ENCODE results near the gene MAST2.
A peak's percentile ranks its signal among the peaks of the same experiment; 100 is the strongest.
"Not testable (repeated sequence)": the region's sequence is repeated elsewhere in the genome, so short reads cannot be mapped to it uniquely, and the experiment has no call there.

Gene MAST2

GRCh38 chr1:45814776-45815175 is 11.4 kb downstream of the MAST2 start:
- DNase-seq (ENCODE audit: low read depth in 2 of 2), result no peak

DNA sequence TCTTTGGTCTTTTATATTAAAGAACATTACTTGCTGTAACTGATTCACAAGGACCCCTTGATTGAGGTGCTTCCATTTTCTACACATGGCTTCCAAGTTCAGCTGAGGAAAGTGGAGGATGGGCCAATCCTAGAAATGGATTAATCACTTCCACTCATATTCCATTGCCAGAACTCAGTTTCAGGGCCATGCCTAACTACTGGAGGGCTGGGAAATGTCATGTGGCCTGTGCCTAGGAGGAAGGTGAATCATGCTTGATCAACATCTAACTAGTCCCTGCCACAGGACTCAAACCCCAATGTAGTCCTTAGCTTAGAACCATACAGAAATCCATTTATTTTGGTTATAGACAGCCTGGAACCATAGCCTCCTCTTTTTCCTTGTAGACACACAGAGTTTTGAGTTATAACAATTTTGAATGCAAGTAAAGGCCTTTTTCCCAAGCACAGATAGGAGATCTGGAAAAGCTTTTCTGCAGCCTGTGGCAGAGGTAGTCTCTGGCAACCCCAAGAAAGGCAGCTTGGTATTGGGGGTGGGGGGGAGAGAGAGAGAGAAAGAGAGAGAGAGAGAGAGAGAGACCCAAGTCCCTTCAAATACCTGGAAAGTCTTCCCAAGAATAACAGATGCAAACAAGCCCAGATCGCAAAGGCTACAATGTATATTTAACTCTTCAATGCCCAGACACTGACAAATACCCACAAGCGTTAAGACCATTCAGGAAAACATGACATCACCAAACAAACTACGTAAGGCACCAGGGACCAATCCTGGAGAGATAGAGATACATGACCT is 12.5 kb downstream of the MAST2 start:
- no peak for DNase-seq (ENCODE audit: low read depth in 2 of 2)

DNA sequence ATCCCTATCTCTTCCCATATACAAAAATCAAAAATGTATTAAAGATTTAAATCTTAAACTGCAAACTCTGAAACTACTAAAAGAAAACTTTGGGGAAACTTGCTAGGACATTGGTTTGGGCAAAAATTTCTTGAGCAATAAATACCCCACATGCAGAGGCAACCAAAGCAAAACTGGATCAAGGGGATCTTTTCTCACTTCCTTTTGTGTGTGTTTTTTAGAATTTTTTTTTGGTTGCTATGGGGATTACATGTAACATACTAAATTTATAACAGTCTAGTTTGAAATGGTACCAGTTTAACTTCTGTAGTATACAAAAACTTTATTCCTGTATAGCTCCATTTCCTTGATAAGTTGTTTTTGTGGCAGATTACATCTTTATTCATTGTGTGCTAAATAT is 16.8 kb downstream of the MAST2 start:
- DNase-seq (ENCODE audit: low read depth in 2 of 2), result no peak

GRCh38 chr1:45820788-45821187 is 17.4 kb downstream of the MAST2 start:
- DNase-seq (ENCODE audit: low read depth in 2 of 2), result no peak

- no peak for DNase-seq (ENCODE audit: low read depth in 2 of 2)
Measured at GRCh38 chr1:45822644-45823043, 19.2 kb downstream of the MAST2 start.

DNA sequence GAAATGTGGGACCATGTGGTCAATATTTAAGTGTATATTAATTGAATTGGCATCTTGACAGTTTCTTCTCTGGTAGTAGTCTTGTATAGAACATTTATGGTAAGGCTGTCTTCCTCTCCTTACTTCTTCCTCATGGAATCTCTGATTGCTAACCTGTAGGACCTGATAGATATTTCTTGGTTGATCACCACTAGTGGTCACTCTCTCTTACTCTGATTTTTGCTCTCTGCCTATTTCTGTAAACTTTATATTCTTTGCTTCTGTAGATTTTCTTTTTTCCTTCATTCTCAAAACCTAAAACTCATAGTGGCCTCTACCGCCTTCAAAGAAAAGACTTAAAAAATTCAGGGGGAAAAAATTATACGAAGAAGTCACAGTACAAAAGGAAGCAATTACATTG is 21.2 kb downstream of the MAST2 start:
- DNase-seq (ENCODE audit: low read depth in 2 of 2), result no peak

- no peak for DNase-seq (ENCODE audit: low read depth in 2 of 2)
Measured at GRCh38 chr1:45827256-45827655, 23.8 kb downstream of the MAST2 start.

- DNase-seq (ENCODE audit: low read depth in 2 of 2), result no peak
Measured at GRCh38 chr1:45828841-45829240, 25.4 kb downstream of the MAST2 start.

DNA sequence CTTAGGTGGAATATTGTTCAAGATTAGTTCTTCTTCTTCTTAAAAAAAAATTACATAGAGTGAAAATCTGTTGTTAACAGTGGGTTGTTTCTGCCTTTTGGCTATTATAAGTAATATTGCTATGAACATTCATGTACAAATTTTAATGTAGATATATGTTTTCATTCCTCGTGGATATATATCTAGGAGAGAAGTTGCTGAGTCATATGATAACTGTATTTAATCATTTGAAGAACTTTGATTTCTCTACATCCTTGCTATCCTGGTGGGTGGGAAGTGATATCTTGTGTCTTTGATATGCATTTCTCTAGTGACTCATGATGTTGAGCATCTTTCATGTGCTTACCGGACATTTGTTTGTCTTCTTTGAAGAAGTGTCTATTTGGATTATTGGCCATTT is 29.9 kb downstream of the MAST2 start:
- no peak for DNase-seq (ENCODE audit: low read depth in 2 of 2)

GRCh38 chr1:45834689-45835088 is 31.3 kb downstream of the MAST2 start:
- no peak for DNase-seq (ENCODE audit: low read depth in 2 of 2)

- DNase-seq (ENCODE audit: low read depth in 2 of 2), result no peak
Measured at GRCh38 chr1:45836451-45836850, 33.0 kb downstream of the MAST2 start.

- DNase-seq (ENCODE audit: low read depth in 2 of 2), result not testable (repeated sequence)
Measured at GRCh38 chr1:45836861-45837260, 33.4 kb downstream of the MAST2 start.

- not testable (repeated sequence) for DNase-seq (ENCODE audit: low read depth in 2 of 2)
Measured at GRCh38 chr1:45838322-45838721, 34.9 kb downstream of the MAST2 start.

DNA sequence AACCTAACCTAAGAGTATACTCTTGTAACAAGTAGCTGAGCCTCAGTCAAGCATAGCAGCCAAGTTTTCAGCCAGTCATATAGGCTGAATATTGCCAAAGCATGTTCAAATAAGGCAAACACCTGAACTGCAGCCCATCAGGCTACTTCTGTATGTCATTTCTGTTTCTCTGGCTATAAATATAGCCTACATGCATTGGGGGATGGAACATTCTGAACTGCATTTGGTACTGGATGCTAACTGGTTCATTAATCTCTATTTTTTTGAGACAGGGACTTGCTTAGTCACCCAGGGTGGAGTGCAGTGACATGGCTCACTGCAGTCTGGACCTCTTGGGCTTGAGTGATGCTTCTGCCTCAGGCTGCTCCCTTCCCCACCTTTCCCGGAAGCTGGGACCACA is 37.3 kb downstream of the MAST2 start:
- DNase-seq (ENCODE audit: low read depth in 2 of 2), result no peak

- DNase-seq (ENCODE audit: low read depth in 2 of 2), result no peak
Measured at GRCh38 chr1:45842786-45843185, 39.4 kb downstream of the MAST2 start.

- DNase-seq (ENCODE audit: low read depth in 2 of 2), result no peak
Measured at GRCh38 chr1:45843474-45843905, 40.1 kb downstream of the MAST2 start.

DNA sequence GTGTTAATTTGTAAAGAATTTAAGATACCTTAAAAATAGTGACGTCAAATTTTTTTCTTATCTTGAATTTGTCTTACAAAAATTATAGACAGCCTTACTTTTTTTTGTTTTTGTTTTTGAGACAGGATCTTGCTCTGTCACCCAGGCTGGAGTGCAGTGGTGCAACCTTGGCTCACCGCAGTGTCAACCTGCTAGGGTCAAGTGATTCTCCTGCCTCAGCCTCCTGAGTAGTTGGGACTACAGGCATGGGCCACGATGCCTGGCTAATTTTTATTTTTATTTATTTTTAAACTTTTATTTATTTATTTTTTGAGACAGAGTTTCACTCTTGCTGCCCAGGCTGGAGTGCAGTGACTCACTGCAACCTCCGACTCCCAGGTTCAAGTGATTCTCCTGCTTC is 40.6 kb downstream of the MAST2 start:
- DNase-seq (ENCODE audit: low read depth in 2 of 2), result not testable (repeated sequence)

- DNase-seq (ENCODE audit: low read depth in 2 of 2), result peak; percentile 75 to 79
Measured at GRCh38 chr1:45846931-45847330, 43.5 kb downstream of the MAST2 start.

GRCh38 chr1:45848097-45848496 is 44.7 kb downstream of the MAST2 start:
- no peak for DNase-seq (ENCODE audit: low read depth in 2 of 2)

GRCh38 chr1:45848714-45849113 is 45.3 kb downstream of the MAST2 start:
- DNase-seq (ENCODE audit: low read depth in 2 of 2), result no peak

DNA sequence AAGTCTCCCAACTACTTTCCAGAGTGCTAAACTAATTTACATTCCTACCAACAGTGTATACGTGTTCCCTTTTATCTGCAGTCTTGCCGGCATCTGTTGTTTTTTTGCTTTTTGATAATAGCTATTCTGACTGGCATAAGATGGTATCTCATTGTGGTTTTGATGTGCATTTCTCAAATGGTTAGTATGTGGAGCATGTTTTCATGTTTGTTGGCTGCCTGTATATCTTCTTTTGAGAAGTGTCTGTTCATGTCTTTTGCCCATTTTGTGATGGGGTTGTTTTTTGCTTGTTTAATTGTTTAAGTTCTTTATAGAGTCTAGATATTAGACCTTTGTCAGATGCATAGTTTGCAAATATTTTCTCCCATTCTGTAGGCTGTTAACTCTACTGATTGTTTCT is 46.6 kb downstream of the MAST2 start:
- no peak for DNase-seq (ENCODE audit: low read depth in 2 of 2)

DNA sequence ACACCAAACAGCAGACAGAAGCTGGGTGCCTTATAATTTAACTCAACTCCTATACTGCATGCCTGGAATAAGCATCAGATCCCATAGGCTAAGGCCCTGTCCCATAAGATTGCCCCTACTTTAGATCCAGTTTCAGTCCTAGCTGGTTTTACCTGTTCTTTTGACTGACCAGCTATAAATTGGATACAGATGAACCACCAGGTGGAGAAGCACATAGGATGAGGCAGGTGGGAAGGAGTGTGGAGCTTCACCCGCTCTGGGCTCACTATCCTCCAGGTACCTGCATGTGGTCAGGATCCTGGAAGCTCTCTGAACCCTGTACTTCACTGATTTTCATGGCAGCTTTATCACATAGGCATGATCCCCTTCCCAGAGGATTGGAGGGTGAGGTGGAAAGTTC is 51.3 kb downstream of the MAST2 start:
- DNase-seq (ENCODE audit: low read depth in 2 of 2), result no peak

DNA sequence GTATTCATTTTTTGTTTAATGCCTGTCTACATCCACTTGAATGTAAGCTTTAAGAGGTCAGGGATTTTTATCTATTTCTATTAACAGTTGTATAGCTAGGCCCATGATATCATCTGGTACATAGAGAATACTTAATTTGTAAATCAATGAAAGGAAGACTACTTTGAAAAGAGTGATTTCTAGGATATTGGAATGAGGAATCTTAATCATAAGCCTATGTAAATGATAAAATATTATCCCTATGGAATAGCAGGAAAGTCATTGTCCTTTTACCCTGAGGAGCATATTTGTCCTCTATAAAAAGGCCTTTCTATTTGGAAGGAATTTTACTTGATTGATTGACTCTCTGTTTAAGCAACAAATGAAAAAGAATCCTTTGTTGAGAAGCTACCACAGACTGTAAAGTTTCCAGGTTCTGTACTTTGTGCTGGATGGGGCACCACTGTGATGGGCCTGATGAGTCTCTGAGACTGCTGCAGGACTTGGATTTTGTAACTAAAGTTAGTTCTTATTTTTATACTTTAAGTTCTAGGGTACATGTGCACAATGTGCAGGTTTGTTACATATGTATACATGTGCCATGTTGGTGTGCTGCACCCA is 53.8 kb downstream of the MAST2 start:
- DNase-seq (ENCODE audit: low read depth in 2 of 2), result no peak
